Stimulated activated CD4-positive, alpha-beta T cell treated with anti-CD3 and anti-CD28 coated beads, Interleukin-4, amount 100 ng/mL, for 48 hours (primary cell): ENCODE data around the gene MOCOS.
A peak's percentile ranks its signal among the peaks of the same experiment; 100 is the strongest.
"Not testable (repeated sequence)": the region's sequence is repeated elsewhere in the genome, so short reads cannot be mapped to it uniquely, and the experiment has no call there.

ENCODE experiments used
- DNase-seq, 2 donors: peaks; one replicate each; pipeline ENCODE4 v3.0.0-alpha.2; 2020; ENCODE audit warnings: low read depth in 2 of 2

Gene MOCOS, protein sequence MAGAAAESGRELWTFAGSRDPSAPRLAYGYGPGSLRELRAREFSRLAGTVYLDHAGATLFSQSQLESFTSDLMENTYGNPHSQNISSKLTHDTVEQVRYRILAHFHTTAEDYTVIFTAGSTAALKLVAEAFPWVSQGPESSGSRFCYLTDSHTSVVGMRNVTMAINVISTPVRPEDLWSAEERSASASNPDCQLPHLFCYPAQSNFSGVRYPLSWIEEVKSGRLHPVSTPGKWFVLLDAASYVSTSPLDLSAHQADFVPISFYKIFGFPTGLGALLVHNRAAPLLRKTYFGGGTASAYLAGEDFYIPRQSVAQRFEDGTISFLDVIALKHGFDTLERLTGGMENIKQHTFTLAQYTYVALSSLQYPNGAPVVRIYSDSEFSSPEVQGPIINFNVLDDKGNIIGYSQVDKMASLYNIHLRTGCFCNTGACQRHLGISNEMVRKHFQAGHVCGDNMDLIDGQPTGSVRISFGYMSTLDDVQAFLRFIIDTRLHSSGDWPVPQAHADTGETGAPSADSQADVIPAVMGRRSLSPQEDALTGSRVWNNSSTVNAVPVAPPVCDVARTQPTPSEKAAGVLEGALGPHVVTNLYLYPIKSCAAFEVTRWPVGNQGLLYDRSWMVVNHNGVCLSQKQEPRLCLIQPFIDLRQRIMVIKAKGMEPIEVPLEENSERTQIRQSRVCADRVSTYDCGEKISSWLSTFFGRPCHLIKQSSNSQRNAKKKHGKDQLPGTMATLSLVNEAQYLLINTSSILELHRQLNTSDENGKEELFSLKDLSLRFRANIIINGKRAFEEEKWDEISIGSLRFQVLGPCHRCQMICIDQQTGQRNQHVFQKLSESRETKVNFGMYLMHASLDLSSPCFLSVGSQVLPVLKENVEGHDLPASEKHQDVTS

GRCh38 chr18:36187193-36187825, at the start of gene MOCOS:
Gene MOCOS (plus strand): TSS chr18:36187497. CDS start chr18:36187540, 43 bp downstream.
- DNase-seq: peak; percentile 16 to 23

DNA sequence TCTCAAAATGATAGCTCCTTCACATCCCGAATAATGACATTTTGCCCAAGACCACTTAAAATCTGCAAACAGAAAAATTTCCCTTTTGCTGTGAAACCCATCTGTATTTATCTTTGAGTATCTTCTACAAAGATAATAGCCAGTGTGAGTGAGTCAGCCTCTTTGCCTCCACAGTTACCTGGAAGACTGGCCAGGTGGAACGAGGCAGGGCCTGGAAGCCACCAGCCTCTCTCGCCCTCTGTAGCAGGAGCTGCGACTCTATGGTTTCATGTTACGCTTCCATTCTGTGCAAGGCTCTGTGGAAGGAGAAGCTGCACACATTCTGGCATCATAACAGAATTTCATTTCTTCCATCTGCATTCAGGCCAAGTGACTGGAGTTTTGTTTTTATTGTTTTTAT, 48.1 kb upstream of the MOCOS start:
- no peak for DNase-seq

GRCh38 chr18:36141576-36141975, 45.7 kb upstream of the MOCOS start:
- DNase-seq: no peak

DNA sequence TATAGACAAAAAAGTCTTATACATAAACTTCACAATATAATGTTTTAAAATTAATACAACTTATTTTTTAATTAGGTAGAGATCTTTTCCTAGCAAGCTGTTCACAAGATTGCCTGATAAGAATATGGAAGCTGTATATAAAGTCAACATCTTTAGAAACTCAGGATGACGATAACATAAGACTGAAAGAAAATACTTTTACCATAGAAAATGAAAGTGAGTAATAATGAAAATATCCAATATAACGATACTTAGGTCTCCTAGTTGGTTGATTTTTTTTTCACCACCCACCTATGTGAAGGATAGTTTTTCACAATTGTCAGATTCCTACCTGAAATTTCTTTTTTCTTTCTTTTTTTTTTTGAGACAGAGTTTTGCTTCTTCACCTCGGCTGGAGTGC, 44.5 kb upstream of the MOCOS start:
- DNase-seq: no peak

- no peak for DNase-seq
These were observed 43.9 kb upstream of the MOCOS start for GRCh38 chr18:36143391-36143790.

DNA sequence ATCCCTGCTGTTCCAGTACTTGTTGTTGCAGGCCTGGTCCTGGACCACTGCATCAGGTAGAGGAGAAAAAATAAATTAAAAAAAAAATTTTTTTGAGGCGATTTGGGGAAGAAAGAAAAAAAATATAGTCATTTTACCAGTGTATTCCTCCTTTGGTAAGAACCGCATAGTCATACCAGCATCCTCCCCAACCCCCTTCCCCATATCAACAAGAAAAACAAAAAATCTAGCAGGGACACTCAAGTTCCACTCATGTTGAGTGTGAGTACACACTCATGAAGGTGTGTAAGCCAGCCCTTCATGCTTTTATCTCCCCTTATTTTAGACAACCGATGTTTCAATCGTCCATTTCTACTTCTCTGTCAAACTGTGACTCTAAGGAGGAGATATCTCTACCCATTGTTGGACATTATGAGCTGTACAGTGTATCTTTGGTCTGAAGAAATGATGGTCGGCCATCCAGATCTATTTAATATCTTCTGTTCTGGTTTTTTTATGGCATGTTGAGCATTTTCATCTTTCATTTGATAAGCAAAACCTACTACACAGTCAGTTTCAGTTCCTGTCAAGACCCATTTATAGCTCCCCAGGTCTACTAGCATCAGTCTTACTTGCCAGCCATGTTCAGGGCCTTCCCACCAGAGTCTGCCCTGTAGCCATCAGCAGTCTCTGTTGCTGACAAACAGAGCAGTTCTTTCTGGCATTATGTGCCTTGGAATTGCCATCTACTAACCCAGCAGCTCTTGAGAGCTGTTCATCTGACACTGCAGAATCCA, 37.6 kb upstream of the MOCOS start:
- no peak for DNase-seq

DNA sequence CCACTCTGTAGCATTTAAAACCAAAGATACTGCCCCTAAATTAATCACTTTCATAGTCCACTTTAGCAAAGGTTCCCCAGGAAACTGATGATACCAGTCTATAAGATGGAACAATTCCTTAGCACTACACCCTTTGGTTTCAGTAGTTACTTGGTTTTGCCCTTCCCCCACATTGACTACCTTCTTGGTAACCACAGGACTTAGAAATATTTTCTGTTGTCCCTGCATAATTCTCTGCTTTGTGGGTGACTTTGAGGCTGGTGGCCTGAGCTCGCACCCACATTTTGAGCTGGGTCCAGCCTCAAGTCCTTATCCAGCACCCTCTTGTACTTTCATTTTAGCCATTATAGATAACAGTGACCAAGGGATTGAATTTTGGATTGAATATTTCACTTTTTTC, 34.5 kb upstream of the MOCOS start:
- DNase-seq: no peak

- DNase-seq: no peak
These were observed 34.1 kb upstream of the MOCOS start for GRCh38 chr18:36153203-36153602.

DNA sequence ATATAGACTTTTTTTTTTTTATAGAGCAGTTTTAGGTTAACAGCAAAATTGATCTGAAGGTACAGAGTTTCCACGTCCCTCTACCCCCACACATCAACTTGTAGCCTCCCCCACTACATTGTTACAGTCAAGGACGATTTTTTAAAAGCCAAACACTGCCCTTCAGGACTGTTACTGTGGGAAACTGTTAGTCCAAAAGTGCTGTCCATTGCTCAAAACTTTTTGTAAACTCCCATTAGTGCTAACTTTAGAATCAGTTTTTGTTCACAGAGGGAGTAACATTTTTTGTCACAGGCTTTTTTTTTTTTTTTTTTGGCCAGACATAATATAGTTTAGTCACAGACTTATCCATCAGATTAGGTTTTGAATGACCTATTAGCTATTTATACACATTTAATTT, 33.5 kb upstream of the MOCOS start:
- no peak for DNase-seq

DNA sequence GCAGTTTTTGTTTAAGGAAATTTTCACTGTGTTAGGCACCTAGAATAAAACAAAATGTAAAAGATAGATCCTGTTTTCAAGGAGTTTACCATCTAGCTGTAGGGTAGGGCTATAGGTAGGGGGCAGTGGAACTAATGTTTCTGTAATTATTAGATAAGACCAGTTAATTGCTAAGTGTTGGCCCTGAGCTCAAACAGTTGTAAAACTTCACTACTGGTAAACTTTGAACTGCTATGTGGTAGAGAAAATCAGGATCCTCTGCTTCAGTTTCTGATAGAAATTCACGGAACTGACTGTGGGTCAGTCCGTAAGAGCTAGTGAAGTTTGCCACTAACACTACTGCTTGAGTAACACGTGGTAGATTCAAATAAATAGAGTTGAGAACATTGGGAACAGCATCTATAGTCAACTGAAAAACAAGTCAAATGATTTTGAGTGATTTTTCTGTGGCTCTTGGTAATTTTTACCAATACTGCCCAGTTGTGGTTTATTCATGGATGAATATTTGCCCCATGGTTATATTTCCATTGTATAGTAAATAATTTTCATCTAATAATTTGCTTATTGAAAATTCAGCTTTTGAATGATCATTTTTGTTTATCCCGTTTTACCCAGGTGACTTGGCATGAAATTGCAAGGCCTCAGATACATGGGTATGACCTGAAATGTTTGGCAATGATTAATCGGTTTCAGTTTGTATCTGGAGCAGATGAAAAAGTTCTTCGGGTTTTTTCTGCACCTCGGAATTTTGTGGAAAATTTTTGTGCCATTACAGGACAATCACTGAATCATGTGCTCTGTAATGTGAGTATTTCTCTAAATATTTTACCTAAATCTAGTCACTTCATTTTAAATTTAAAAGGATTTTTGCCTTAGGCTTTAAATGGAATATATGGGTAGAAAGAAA, 31.2 kb upstream of the MOCOS start:
- DNase-seq: no peak

DNA sequence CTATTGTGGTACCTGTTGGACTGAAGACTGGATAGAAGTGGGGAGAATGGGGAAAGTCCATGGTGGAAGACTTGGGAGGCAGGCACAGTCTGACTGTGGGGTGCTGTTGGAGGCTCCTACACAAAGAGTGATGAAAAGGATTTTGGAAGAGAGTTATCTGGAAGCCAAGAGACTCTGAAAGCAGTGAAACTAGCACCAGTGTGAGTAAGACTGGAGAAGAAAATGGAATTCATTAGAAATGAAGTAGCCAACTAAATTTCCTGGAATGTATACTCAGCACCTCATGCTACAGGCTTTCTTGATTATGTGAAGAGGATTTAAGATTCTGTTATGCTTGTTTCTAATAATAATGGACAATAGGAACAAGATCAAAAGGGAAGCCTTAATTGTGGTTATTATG, 29.9 kb upstream of the MOCOS start:
- no peak for DNase-seq

DNA sequence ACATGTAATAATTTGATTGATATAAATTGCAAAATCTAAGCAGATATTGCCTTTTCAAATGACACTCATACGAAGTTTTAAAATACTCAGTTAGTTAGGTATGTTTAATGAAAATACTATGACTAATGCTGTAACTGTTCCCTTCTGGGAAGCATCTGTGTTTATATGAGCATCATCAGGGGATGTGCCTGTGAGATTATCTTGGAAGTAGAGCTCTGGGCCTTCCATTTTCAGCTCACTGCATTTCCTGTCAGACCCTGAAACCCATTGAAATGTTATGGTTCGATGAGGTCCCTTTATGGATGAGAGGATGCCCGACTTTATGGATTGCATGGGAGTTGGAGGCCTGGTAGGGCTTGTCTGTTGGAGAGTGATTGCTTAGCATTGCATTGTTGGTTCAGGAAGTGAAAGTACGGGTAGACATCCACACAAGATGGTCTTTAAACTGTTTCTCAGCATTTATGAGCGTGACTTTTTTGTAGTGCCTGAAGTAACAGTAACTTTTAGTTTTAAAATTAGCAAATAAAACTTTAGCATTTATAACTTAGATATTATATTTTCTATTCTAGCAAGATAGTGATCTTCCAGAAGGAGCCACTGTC, 28.9 kb upstream of the MOCOS start:
- no peak for DNase-seq

GRCh38 chr18:36160959-36161371, 26.3 kb upstream of the MOCOS start:
- no peak for DNase-seq

- DNase-seq: no peak
These were observed 24.3 kb upstream of the MOCOS start for GRCh38 chr18:36162981-36163380.

- DNase-seq: no peak
These were observed 19.5 kb upstream of the MOCOS start for GRCh38 chr18:36167692-36168218.

GRCh38 chr18:36168296-36168695, 19.0 kb upstream of the MOCOS start:
- DNase-seq: not testable (repeated sequence)

DNA sequence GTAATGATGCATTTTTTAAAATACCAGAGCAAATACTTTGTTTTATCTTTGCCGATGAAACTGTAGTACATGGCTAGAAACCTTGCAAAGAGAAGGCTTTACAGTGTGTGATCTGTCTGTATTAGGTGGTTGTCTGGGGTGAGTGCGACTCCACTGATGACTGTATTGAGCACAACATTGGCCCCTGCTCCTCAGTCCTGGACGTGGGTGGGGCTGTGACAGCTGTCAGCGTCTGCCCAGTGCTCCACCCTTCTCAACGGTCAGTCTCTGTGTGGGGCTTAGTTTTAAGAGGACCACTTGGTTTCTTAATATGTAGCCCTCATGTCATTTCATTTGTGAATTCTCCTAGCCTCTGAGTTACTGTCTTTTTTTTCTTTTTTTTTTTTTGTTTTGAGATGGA, 17.4 kb upstream of the MOCOS start:
- no peak for DNase-seq

- DNase-seq: no peak
These were observed 11.8 kb upstream of the MOCOS start for GRCh38 chr18:36175481-36175880.

DNA sequence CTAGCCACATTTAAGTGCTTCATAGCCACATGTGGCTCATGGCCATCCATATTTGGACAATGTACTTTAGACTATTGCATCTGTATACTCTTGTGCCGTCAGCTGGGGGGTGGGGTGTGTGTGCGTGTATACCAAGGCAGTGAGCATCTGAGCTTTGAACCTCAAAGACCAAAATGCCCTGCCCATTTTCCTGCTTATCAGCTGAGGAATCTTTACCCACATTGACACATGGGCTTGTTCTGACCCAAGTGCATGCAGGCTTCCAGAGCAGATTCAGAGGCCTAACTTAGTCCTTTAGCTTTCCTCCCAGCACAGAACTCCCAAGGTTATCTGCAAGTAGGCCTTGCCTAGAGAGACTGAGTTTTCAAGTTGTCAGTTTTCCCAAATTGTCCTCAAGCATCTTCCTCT, 11.1 kb upstream of the MOCOS start:
- DNase-seq: no peak

DNA sequence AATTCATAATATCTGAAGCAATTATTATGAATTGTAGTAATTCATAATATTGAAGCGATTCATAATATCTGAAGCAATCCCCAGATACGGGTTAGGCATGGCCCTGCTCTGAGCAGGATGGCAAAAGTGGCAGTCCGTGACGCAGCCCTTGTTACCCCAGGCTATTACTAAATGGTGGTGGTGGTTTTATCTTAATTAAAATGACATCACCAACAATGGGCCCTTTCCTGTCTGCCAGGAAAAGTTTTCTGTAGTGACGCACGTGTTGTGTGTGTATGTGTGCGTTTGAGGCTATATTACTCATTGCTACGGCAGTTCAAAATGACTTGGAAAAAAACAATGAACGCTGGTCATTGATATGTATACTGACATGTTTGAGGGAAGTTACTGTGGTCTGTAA, 10.6 kb upstream of the MOCOS start:
- no peak for DNase-seq
